Stimulated activated CD4-positive, alpha-beta T cell treated with anti-CD3 and anti-CD28 coated beads, Interleukin-4, amount 100 ng/mL, for 1 hour (primary cell): ENCODE measurements around the gene CDK5RAP3.

Experiments
- DNase-seq: peaks from one replicate; pipeline ENCODE4 v3.0.0-alpha.2; 2020

The CDK5RAP3 gene

DNA sequence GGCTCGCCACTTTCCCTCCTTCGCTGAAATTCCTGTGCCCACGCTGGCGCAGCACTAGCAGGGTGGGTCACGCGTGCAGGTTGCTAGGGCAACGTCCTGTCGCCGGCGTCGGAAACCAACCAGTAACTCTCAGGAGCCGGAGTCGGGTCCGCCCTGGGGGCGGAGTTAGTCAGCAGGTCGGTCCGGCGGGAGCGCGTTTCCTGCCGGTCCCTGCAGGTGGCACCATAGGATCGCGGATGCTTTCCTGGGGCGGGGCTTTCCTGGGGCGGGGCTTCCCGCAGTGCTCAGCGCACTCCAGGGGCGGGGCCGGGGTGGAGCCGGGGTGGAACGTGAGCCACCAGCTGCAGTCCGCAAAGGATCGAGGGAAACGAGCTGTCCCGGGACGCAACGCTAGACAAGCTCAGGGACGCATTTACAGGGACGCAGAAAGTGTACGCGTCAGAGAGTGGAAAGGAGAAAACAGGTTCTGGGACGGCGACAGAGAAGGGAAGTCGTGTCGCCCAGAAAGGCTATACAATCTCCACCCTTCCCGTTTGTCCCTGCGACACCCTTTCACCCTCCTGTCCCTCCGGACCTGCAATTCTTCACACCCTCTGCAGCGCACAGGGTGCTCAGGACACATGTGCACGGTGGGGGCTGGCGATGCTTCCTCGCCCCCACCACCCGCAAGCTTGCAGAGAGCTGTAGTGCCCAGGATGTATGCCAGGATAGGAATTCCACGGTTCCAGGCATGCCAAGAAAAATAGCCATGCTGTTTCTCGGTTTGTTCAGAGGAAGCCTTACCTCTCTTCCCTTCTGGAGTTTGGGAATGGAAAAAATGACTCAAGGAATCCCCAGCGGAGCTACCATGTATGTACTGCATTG, 54.4 kb downstream of the CDK5RAP3 start:
- peak; percentile 98 for DNase-seq

DNA sequence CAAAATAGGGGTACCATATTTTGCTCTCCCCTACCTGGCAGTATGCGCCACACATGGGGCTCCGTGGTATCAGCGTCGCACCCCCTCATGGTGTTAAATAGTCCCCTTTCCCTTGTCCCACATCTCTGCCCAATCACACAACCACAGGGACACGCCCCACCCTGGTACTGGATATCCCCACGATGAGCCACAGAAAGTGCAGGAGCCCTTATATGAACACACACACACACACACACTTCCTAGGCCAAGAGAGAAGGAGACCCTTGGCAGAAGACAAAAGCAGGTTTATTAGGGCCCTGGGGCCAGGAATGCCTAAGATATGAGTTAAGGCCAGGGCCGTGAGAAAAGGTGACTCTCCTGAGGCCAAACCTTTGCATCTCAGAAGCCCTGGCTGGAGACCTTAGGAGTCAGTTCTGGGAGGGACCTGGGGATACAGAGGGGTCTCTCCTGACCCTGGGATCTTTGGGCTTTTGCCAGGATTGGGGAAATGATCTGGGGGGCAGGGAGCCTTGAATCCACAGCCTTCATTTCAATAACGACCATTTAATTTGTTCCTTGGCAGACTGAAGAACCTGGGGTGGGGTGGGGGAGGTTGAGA, 55.1 kb downstream of the CDK5RAP3 start:
- DNase-seq: no peak

DNA sequence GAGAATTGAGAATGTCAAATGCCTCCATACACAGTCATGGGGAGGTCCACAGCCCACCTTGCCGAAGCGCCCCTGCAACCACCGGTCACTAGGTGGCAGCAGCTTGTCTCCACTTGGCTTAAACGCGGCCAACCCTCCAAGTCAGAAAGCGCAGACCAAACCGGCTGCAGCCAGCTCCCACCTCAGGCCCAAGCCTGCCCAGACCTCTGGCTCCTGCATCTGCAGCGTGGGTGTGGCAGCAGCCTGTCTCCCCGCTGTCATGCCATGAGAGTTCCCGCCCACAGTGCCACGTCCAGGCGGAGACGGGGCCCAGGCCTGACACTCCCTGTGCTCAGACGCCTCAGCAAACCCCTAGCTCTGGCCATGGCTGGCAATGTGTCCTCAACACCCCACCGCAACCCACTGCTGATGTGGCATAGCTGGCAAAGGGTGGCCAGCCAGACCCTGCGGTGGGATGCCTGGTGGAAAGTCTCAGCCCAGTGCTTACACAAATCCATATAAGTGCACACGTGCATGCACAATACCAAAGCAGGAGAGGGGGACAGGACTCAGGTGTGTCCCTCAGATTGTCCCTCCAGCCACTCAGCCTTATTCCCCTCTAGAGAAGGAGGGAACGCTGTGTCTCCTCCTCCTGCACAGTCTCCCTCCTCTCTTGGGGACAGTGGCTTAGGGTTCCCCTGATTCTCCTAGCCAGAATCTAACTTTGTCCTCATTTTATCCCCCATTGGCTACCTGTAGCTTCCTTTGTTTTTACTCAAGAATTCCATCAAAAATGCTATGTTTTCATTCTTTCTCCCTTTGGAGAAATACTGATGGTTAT, 55.8 kb downstream of the CDK5RAP3 start:
- peak; percentile 76 for DNase-seq

DNA sequence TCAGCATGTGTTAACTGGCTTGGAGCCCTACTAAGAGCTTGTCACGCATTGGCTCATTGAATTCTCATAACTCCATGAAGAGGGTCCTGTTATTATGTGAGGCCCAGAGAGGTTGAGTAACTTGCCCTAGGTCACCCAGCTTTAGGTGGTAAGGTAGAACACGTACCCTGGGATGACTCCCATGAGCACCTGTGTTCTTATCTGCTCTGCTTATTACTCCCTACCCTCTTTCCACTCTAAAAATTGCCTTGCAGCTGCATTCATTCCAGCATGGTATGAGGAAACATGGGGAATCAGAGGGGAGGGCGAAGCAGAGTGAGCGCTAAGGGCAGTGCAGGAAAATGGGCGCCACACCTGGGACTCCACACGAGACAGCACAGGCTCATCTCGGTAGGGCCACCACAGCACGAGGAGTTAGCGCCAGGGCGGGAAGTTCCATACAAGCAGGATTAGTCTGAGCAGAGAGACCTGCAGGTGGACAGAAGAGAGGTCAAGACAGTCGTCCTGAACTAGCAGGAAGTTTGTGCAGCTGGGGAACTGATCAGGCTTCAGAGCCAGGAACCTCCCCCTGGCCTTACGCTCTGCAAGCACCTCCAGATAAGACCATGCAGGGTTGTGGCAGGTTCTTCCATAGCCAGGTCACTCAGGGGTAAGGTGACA, 56.5 kb downstream of the CDK5RAP3 start:
- DNase-seq: no peak

DNA sequence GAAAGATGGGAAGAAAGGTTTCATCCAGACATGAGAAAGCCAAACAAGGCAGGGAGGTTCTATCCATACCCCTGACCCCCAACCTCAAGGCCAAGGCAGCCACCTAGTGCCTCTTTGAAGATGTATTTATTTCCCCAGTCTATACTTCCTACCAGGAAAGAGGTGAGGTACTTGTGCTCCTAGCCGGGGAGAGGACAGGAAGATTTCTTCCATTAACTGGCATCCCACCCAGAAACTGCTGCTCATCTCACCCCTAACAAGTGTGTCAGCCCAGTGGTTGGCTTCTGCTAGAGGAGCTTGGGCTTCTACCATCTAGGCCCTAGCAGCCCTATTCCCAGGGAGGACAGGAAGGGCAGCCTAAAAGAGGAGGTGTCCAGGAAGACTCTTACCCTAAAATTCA, 57.8 kb downstream of the CDK5RAP3 start:
- DNase-seq: no peak

DNA sequence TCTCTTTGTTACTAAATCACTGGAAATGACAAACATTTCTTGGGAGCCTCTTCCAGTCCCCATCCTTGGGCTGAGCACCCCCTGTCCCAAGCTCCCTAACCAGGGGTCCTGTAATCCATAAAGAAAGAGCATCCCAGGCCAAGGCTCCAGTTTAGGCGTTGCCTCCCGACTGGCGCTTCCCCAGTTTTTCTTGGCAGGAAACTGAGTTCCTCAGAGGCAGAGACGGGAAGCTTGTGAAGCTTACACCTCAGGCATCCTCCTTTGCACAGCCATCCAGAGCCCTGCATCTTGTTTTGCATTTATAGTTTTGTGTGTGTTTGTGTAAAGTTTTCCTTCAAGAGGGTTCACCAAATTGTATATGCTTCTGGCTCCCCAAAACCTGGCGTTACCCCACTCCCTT, 59.6 kb downstream of the CDK5RAP3 start:
- DNase-seq: no peak
